ENCODE measurements around the gene TNNI2. TPM values are rescaled to one million over a fixed set of nuclear protein-coding genes. Genes with fewer than 3 reads are reported as not detected.

Gene TNNI2
- total and polyA plus RNA-seq, 9 donors, result 0.41 to 1.2 (median 0.66) TPM; not detected in 5

DNA sequence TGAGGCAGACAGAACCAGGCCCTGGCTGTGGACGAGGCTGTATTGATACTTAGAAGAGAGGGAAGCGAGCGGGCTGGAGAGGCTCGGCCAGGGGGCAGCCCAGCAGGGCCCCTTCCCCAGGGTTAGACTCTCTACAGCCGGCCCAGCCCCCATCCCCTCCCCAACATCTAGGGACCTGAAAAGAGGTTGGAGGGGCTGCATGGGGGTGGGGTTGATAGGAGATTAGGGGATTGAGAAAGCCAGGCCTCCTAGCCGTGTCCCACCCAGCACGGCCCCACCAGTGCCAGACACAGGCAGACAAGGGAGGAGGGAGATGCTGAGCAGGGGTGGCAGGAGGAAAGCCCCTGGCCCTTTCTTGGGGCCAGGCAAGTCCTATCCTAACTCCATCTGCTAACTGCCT lies 19.8 kb downstream of the TNNI2 start:
- peaks cover 6% of the 10 kb centered on the region for H3K4me1 ChIP-seq (ENCODE audit: insufficient read depth)
- no peaks in the 10 kb centered on the region for H3K36me3 ChIP-seq
- H3K4me3 ChIP-seq, result no peak overlapping the region
- H3K27ac ChIP-seq, result no peak overlapping the region
- 79 to 93% (median 91%) methylated on average over 7 of the region's 7 CpGs for WGBS, 3 donors
- intact Hi-C loops (cut with DNase I), result no loop called here
- H3K9me3 ChIP-seq, result no peaks in the 10 kb centered on the region
- DNase-seq, result no peak
- no peaks in the 10 kb centered on the region for H3K27me3 ChIP-seq
- TF ChIP-seq, protein P1, sequence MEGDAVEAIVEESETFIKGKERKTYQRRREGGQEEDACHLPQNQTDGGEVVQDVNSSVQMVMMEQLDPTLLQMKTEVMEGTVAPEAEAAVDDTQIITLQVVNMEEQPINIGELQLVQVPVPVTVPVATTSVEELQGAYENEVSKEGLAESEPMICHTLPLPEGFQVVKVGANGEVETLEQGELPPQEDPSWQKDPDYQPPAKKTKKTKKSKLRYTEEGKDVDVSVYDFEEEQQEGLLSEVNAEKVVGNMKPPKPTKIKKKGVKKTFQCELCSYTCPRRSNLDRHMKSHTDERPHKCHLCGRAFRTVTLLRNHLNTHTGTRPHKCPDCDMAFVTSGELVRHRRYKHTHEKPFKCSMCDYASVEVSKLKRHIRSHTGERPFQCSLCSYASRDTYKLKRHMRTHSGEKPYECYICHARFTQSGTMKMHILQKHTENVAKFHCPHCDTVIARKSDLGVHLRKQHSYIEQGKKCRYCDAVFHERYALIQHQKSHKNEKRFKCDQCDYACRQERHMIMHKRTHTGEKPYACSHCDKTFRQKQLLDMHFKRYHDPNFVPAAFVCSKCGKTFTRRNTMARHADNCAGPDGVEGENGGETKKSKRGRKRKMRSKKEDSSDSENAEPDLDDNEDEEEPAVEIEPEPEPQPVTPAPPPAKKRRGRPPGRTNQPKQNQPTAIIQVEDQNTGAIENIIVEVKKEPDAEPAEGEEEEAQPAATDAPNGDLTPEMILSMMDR (IDR thresholded peaks at IDR 0.05), result no peak
- TF ChIP-seq EP300 (IDR thresholded peaks at IDR 0.05) (no peak), POLR2A (IDR thresholded peaks at IDR 0.05) (no peak)

DNA sequence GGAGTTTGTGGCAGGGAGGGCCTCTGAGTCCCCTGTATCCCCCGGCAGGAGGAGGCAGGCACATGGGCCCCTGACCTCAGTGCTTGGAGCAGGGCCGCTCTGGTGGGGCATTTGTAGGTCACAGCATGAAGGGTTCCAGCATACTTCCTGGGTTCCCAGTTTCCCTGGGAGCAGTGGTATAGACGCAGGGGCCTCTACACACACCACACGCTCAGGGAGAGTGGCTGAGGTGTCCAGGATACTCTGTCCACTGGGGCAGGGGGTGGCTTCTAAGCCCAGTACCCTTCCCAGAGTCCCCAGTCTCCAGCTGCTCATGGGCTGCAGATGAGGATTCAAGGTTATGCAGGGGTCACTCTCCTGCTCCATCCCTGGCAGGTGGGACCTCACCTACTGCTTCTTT lies 20.2 kb downstream of the TNNI2 start:
- intact Hi-C loops (cut with DNase I), result no loop called here
- DNase-seq, result no peak
- 76 to 83% (median 81%) methylated on average over 4 of the region's 4 CpGs for WGBS, 3 donors
- H3K36me3 ChIP-seq, result no peaks in the 10 kb centered on the region
- no peaks in the 10 kb centered on the region for H3K9me3 ChIP-seq
- no peak overlapping the region for H3K27ac ChIP-seq
- H3K4me1 ChIP-seq (ENCODE audit: insufficient read depth), result peaks cover 9% of the 10 kb centered on the region
- no peak overlapping the region for H3K4me3 ChIP-seq
- TF ChIP-seq EP300 (IDR thresholded peaks at IDR 0.05) (no peak), POLR2A (IDR thresholded peaks at IDR 0.05) (no peak)
- TF ChIP-seq, protein P1 (IDR thresholded peaks at IDR 0.05), result no peak
- no peaks in the 10 kb centered on the region for H3K27me3 ChIP-seq

DNA sequence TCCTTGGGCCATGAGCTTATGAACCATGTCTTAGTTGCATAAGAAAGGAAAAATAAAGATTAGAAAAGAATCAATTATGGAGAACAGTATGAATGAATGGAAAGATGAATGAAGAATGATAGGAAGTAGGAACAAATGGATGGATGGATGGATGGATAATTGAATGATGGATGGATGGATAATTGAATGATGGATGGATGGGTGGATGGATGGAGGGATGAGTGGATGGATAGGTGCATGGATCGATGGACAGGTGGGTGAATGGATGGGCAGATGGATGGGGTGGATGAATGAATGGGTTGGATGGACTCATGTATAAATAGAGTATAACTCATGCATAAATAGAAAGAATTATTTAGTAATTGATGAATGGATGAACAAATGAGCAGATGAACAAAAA lies 21.3 kb downstream of the TNNI2 start:
- Histone ChIP-seq H3K4me1 (ENCODE audit: insufficient read depth) (peaks cover 17% of the 10 kb centered on the region), H3K36me3 (no peaks in the 10 kb centered on the region), H3K27me3 (no peaks in the 10 kb centered on the region), H3K4me3 (no peak overlapping the region), H3K9me3 (no peaks in the 10 kb centered on the region), H3K27ac (no peak overlapping the region)
- intact Hi-C loops (cut with DNase I), result no loop called here
- 94 to 98% (median 96%) methylated on average over 1 of the region's 1 CpG for WGBS, 3 donors
- no peak for DNase-seq
- no peak for TF ChIP-seq EP300 (IDR thresholded peaks at IDR 0.05)

DNA sequence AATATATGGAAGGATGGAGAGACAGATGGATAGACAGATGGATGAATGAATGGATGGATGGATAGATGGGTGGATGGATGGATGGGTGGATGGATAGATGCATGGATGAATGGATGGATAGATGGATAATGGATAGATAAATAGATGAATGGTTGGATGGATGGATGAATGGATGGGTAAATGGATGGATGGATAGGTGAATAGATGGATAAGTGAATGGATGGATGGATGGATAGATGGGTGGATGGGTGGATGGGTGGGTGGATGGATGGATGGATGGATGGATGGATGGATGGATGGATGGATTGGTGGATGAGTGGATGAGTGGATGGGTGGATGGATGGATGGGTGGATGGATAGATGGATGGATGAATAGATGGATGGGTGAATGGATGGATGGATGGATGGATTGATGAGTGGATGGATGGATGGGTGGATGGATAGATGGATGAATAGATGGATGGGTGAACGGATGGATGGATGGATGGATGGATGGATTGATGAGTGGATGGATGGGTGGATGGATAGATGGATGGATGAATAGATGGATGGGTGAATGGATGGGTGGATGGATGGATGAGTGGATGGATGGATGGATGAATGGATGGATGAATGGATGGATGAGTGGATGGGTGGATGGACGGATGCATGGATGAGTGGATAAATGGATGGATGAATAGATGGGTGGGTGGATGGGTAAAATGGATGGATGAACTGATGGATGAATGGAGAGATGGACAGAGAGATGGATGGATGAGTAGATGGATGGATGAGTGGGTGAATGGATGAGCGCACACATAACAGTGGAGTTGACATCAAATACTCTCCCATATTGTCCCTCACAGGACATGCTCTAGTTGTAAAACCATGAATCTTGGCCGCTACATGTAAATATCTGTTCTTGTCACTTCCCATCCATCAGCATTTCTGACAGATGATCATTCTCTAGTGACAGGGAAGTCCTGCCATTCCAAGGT lies 22.9 kb downstream of the TNNI2 start:
- intact Hi-C loops (cut with DNase I), result no loop called here
- DNase-seq, result no peak
- H3K27me3 ChIP-seq, result no peaks in the 10 kb centered on the region
- no peak overlapping the region for H3K4me3 ChIP-seq
- H3K27ac ChIP-seq, result no peak overlapping the region
- 90 to 93% (median 93%) methylated on average over 4 of the region's 4 CpGs for WGBS, 3 donors
- H3K4me1 ChIP-seq (ENCODE audit: insufficient read depth), result peaks cover 21% of the 10 kb centered on the region
- no peaks in the 10 kb centered on the region for H3K36me3 ChIP-seq
- TF ChIP-seq EP300 (IDR thresholded peaks at IDR 0.05) (no peak), POLR2A (IDR thresholded peaks at IDR 0.05) (no peak)
- TF ChIP-seq, protein P1 (IDR thresholded peaks at IDR 0.05), result no peak
- H3K9me3 ChIP-seq, result no peaks in the 10 kb centered on the region
